Mammary epithelial cell (primary cell): ENCODE measurements around the gene AVPI1.

ENCODE experiments used
- EZH2 ChIP-seq: IDR thresholded peaks from 2 replicates; pipeline ENCODE4 v1.6.1; 2012; ENCODE audit warnings: low read length, inconsistent platforms, borderline replicate concordance
- TF ChIP-seq, protein P1 (sequence below), 2 donors: IDR thresholded peaks in 1 of 2; conservative IDR thresholded peaks in 1 of 2; 2 replicates each; pipeline ENCODE4 v1.5.1; 2011 to 2012; ENCODE audit warnings: inconsistent platforms in 2 of 2, low read length in 2 of 2, mild to moderate bottlenecking in 2 of 2, control low read depth in 1 of 2, low read depth in 1 of 2; ENCODE audit not compliant: insufficient read depth in 1 of 2; ENCODE audit errors: extremely low read depth in 1 of 2

DNA sequence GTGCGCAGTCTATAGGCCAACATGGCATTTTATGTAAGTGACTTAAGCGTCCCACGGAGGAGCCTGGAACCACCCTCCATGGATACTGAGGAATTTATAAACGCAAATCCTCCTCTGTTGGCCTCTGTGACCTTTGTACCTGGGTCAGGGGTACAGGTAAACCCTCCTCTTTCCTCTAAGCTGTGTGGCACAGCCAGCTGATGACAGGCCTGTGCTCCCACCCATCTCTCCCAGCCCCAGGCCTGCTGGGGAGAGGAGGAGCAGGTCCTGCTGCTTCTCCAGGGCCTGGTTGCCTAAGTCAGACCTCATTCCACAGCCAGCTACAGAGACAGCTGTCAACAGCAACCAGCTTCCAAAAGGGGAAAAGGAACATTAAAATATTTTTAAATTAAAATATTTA is 5.0 kb downstream of the AVPI1 start:
- TF ChIP-seq, protein P1, sequence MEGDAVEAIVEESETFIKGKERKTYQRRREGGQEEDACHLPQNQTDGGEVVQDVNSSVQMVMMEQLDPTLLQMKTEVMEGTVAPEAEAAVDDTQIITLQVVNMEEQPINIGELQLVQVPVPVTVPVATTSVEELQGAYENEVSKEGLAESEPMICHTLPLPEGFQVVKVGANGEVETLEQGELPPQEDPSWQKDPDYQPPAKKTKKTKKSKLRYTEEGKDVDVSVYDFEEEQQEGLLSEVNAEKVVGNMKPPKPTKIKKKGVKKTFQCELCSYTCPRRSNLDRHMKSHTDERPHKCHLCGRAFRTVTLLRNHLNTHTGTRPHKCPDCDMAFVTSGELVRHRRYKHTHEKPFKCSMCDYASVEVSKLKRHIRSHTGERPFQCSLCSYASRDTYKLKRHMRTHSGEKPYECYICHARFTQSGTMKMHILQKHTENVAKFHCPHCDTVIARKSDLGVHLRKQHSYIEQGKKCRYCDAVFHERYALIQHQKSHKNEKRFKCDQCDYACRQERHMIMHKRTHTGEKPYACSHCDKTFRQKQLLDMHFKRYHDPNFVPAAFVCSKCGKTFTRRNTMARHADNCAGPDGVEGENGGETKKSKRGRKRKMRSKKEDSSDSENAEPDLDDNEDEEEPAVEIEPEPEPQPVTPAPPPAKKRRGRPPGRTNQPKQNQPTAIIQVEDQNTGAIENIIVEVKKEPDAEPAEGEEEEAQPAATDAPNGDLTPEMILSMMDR (conservative IDR thresholded peaks at IDR 0.05 in 1 of 2, IDR thresholded peaks at IDR 0.05 in 1 of 2; ENCODE audit: extremely low read depth in 1 of 2, insufficient read depth in 1 of 2, low read depth in 1 of 2, low read length in 2 of 2), result no peak
- no peak for TF ChIP-seq EZH2
